Ishikawa (cell line): ENCODE measurements around the gene HSPB7.

Experiments used
- CEBPB ChIP-seq: IDR thresholded peaks from 2 replicates; pipeline ENCODE4 v1.6.1; 2012
- CREB1 ChIP-seq: IDR thresholded peaks from 2 replicates; pipeline ENCODE4 v1.6.1; 2012; ENCODE audit warnings: low read depth
- EGR1 ChIP-seq: IDR thresholded peaks from 2 replicates; pipeline ENCODE4 v1.6.1; 2012
- EP300 ChIP-seq: IDR thresholded peaks from 2 replicates; pipeline ENCODE4 v1.6.1; 2012; ENCODE audit warnings: borderline replicate concordance
- FOXM1 ChIP-seq: IDR thresholded peaks from 2 replicates; pipeline ENCODE4 v1.6.1; 2012; ENCODE audit warnings: low read depth, borderline replicate concordance
- MAX ChIP-seq: IDR thresholded peaks from 2 replicates; pipeline ENCODE4 v1.6.1; 2012
- RAD21 ChIP-seq: IDR thresholded peaks from 2 replicates; pipeline ENCODE4 v1.6.1; 2012; ENCODE audit warnings: low read depth
- REST ChIP-seq: IDR thresholded peaks from 2 replicates; pipeline ENCODE4 v1.6.1; 2012; ENCODE audit warnings: low read depth, mild to moderate bottlenecking
- TAF1 ChIP-seq: IDR thresholded peaks from 2 replicates; pipeline ENCODE4 v1.6.1; 2012; ENCODE audit warnings: low read depth, mild to moderate bottlenecking
- TCF12 ChIP-seq: IDR thresholded peaks from 2 replicates; pipeline ENCODE4 v1.6.1; 2012; ENCODE audit warnings: low read depth
- TEAD4 ChIP-seq: IDR thresholded peaks from 2 replicates; pipeline ENCODE4 v1.6.1; 2012
- USF1 ChIP-seq: IDR thresholded peaks from 2 replicates; pipeline ENCODE4 v1.6.1; 2012
- YY1 ChIP-seq: IDR thresholded peaks from 2 replicates; pipeline ENCODE4 v1.6.1; 2012; ENCODE audit warnings: low read depth
- ZBTB7A ChIP-seq: IDR thresholded peaks from 2 replicates; pipeline ENCODE4 v1.6.1; 2012; ENCODE audit warnings: low read depth

- no peak for TF ChIP-seq EGR1
- TF ChIP-seq YY1: no peak
- TF ChIP-seq TAF1: no peak
- TF ChIP-seq MAX: no peak
- TF ChIP-seq CEBPB: no peak
- no peak for TF ChIP-seq FOXM1
- peak; percentile 70 for TF ChIP-seq RAD21
- TF ChIP-seq EP300: no peak
- no peak for TF ChIP-seq TCF12
- TF ChIP-seq REST: no peak
- TF ChIP-seq USF1: no peak
- no peak for TF ChIP-seq TEAD4
- TF ChIP-seq ZBTB7A: no peak
- TF ChIP-seq CREB1: no peak
Observed at GRCh38 chr1:15994590-15995351, 23.1 kb downstream of the HSPB7 start.
